ENCODE data around the gene MAFG.

MAFG gene

DNA sequence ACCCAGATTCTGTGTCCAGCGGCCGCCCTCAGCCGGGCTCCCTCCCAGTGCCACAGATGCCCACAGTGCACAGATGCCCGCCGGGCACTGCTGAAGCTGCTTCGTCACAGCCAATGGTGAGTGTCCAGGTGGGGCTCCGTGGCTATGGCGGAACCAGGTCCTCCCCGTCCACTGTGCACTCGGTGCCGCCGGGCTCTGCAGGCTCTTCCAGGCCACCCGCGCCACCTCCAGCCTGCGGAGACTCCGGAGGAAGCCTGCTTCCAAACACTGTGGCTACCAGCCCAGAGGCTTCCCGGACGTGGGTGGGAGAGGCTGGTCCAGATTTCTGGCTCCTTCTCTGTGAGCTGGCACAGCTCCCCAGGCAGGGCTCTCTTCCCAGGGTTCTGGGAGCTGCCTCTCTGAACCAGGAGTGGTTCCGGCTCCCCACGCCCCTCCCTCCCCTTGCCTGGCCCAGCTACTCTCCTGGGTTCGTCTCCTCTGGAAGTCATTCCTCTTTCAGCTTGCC is 12.4 kb upstream of the MAFG start:
- no peak for DNase-seq (ENCODE audit: low read depth)

DNA sequence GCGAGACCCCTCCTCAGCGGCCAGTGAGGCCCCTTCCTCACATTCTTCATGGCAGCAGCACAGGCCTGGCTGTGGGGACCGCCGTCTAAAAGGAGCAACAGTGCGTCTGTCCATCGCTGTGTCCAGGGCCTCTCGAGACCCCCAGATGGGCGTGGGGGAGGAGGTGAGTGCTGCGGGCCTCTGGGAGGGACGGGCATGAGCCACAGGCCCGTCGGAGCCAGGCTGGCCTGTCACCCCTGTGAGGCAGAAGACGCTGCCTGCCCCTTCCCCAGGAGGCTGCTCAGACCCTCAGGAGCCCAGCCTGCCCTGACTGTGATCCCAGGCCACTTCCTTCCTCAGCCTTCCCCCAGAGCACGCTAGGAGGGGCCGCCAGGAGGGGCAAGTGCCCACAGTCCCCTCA is 11.7 kb upstream of the MAFG start:
- DNase-seq (ENCODE audit: low read depth), result no peak

DNA sequence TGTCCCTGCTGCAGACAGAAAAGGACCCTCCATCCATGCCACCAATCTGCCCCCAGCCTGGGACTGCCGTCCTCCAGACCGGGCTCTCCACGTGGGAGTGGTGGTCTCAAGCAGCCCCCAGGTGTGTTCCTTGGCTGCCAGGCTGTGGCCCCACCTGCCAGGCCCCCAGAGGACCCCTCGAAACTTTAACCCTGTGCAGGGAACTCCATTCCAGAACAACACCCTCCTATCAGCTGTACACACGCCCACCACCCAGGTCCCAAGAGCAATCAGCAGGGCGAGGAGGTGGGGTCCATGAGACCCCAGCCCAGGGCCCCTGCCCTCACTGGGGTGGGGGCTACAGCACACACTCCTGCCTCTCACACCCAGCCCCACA is 8.2 kb upstream of the MAFG start:
- DNase-seq (ENCODE audit: low read depth), result no peak

- no peak for DNase-seq (ENCODE audit: low read depth)
These were observed 7.5 kb upstream of the MAFG start for GRCh38 chr17:81934850-81935708.

- DNase-seq (ENCODE audit: low read depth), result no peak
These were observed 6.7 kb upstream of the MAFG start for GRCh38 chr17:81934098-81934757.

GRCh38 chr17:81933178-81933699 is 5.7 kb upstream of the MAFG start:
- no peak for DNase-seq (ENCODE audit: low read depth)

DNA sequence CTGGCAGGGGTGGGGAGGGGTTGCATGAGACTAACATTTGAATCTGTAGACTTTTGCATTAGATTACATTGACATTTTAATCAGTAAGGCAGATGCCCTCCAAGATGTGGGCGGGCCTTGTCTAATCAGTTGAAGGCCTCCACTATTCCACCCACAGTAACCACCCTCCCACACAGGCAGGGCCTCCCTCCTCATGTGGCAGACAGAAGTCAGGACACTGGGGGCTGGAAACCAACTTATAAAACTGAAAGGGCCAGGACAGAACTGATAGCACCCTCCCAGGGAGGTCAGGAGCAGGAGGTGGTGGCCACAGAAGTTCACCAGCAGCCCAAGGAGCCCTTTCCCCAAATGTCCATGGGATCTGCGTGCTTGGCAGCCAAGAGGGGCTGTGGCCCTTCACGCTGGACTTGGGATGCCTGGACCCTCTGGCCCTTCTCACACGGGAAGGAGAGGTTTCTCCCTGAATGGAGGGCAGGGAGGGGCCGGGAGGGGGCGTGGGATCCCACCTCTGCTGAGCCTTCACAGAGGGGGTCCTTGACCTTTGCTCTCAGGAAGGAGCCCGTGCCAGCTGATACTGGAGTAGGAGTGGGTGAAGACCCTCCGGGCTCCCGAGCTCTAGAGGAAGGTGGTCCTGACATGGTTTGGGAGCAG is 4.9 kb upstream of the MAFG start:
- DNase-seq (ENCODE audit: low read depth), result no peak

DNA sequence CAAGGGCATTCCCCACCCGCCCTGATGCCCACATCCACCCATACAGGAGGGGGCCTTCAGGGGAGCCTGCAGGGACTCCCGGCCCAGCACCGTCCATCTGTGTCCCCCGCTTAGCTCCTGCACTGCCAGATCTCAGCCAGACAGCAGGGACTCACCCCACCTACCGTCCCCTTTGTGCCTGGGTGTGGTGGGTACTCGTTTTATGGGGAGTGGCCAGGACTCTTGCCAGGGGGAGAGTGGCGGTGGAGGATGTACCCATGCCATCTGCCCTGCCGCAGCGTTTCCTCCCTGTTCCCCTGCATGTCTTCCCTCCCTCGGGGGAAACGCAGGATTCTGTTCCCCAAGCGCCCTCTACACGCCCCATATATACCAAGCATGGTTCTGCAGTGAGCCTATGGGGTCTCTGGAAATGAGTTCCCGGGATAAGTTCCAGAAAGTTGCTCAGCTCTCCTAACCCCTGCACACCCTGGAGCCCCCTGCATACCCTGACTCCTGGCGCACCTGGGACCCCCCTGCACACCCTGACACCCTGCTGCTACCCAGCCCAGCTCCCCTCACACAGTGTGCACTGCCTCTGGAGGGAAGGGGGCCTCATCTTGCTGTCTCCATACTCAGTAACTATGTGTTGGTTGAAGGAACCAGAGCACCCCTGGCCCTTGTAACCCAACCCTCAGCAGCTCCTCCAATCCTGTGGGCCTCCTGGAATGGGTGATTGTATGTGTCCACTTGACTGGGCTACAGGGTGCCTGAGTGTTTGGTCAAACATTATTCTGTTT is 4.2 kb upstream of the MAFG start:
- DNase-seq (ENCODE audit: low read depth), result no peak

GRCh38 chr17:81931189-81931556 is 3.6 kb upstream of the MAFG start:
- no peak for DNase-seq (ENCODE audit: low read depth)

DNA sequence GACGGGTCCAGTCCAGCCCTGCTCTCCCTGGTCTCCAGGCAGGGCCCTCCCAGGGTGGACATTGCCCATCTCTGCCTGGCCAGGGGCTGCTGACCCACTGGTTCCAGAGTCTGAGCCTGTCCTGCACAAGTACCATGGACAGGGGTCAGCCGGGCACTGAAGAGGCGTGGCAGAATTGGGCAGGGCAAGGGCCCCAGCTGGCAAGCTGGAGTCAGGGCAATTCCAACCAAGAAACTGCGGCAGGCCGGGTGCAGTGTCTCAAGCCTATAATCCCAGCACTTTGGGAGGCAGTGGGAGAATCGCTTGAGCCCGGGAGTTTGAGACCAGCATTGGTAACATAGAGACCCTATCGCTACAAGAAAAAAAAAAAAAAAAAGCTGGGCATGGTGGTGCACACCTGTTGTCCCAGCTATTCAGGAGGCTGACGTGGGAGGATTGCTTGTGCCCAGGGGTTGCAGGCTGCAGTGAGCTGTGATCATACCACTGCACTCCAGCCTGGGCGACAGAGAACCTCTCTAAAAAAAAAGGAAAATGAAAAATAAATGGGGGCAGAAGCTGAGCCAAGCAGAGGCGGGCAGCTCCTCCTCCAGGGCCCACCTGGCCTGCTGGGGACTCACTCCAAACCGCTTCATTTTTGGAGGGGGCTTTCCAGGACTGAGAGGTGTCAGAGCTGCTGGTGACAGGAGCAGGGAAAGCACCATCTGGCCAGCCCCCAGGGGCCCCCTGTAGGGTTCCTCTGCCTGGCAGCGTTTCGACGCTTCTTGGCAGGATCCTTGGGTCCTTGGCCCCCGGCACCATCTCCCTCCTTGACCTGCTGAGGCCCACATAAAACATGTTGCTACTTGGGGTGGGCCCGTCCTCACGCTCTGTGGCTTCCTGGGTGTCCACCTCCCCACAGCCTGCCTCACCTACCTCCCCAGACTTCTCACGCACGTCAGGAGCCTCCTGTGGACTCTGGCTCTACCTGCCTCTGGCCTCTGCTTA is 2.9 kb upstream of the MAFG start:
- no peak for DNase-seq (ENCODE audit: low read depth)

DNA sequence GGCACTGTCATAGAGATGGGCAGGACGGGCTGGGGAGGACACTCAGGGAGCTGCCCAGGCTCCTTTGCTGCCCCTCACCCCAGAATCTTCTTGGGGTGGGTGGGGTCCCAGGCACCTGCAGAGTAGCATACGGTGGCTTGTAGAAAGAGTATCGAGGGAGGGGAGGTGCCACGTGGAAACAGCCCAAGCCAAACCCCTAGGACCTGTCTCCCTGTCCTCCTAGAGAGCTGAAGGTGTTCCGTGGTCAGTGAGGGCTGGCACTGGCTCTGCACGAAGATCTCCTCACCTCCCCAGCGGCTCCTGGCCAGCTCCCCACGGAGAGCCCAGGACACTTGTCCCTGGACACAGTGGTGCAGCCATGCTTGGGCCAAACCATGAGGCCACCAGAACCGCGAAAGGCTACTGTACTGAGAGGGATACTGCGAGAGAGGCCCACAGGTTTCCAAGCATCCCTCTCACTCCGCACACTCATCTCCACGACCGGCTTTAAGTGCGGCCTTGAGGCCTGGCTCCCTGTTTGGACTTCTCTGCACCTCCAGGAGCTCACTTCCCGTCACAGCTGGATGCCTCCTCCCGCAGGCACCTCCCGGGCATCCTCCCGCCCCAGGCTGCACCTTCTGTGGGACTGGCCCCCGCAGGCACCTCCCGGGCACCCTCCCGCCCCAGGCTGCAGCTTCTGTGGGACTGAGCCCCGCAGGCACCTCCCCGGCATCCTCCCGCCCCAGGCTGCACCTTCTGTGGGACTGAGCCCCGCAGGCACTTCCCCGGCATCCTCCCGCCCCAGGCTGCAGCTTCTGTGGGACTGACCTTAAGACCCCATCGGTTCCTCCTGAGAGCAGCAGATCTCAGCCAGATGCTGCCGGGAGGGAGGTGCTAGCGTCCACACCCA is 2.0 kb upstream of the MAFG start:
- no peak for DNase-seq (ENCODE audit: low read depth)

GRCh38 chr17:81928544-81929252 is 1.2 kb upstream of the MAFG start:
- no peak for DNase-seq (ENCODE audit: low read depth)

DNA sequence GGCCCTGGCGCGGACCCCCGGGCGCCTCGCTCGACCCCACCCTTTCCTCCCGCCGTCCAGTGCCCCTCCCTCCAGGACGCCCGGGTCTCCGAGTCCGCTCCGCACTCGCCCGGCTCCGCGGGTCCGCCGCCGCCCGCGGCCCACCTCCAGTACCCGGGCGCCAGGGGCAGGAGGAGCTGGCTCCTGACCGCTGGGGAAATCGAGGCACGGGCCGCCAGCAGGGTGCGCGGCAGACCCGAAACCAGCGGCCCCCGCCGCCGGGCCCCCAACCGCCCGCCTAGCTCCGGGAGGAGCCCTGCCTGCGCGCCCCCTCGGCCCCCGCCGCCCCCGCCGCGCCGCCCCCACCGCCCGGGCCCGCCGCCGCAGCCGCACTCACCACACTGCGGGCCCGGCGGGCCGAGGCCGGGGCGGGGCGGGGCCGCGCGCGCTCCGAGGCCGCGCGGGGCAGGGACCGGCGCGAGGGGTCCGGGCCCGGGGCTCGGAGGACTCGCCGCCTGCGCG is 333 bp downstream of the MAFG start:
- no peak for DNase-seq (ENCODE audit: low read depth)

GRCh38 chr17:81926451-81927151 is 934 bp downstream of the MAFG start:
- DNase-seq (ENCODE audit: low read depth), result peak; percentile 47

- DNase-seq (ENCODE audit: low read depth), result no peak
These were observed 1.6 kb downstream of the MAFG start for GRCh38 chr17:81925860-81926450.

DNA sequence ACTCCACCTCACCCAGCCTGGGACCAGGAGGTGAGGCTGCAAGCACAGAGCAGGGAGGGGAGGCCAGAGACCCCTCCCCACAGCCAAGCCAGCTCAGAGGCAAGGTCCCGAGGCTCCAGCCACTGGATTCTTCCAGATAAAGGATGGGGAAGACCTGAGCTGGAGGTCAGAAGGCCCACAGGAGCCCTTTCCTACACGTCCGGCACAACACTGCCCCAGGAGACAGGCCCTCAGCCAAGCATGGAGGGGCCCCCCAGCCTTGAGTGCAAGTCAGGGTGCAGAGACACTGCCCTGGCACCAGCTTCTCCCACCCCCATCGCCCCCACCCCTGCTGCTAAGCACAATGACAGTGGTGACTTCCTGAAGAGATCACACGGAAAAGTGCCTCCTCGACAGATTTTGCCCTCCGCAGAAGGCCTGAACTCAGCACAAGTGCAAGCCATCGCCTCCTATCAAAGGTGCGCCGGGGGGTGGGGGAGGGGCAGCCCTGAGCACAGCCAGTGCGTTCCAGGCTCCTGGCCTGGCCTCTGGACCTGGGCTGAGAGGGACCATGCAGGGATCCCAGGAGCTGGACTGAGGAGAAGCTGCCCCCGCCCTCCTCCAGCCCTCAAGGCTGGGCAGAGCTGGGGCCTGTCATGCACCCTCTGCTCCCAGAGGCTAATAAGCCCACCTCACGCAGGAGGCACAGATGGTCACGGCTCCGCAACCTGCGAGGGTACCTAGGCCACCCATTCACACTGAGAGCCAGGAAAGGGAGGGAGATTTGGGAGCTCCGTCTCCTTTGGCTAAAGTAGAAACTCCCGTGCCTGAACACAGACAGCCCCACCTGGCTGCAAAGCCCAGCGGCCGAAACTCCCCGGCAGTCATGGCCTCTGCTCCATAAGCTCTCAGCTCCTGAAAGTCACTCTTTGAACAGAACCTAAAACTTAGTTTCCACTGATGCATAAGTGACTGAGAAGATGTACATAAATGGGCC is 2.7 kb downstream of the MAFG start:
- DNase-seq (ENCODE audit: low read depth), result no peak
